ENCODE results near the gene MTERF4. TPM values are rescaled to one million over a fixed set of nuclear protein-coding genes. Genes with fewer than 3 reads are reported as not detected.

The MTERF4 gene
- total RNA-seq, 1 donor: 30.0 TPM

- DNase-seq (ENCODE audit: insufficient read length, low spot score, missing footprints): peak; percentile 65
- Histone ChIP-seq H3K27ac (ENCODE audit: low read depth, low read length) (no peak overlapping the region), H3K79me2 (ENCODE audit: insufficient read depth, low read length) (no peaks in the 10 kb centered on the region), H4K20me1 (ENCODE audit: insufficient read depth, low read length) (no peaks in the 10 kb centered on the region), H2AFZ (ENCODE audit: low read length) (no peak overlapping the region), H3K4me1 (ENCODE audit: insufficient read depth, low read length) (no peaks in the 10 kb centered on the region), H3K36me3 (ENCODE audit: insufficient read depth, low read length) (no peaks in the 10 kb centered on the region), H3K27me3 (ENCODE audit: insufficient read depth, low read length) (no peaks in the 10 kb centered on the region), H3K4me3 (ENCODE audit: insufficient read depth, low read length) (no peak overlapping the region), H3K4me2 (ENCODE audit: insufficient read depth, low read length) (no peak overlapping the region), H3K9me3 (ENCODE audit: low read depth, low read length) (no peaks in the 10 kb centered on the region)
- no peak for TF ChIP-seq CTCF (IDR thresholded peaks at IDR 0.05; ENCODE audit: extremely low read depth, low read depth, low read length)
These were observed 32.6 kb upstream of the MTERF4 start for GRCh38 chr2:241134711-241135110.

GRCh38 chr2:241133436-241133820 is 31.3 kb upstream of the MTERF4 start:
- Histone ChIP-seq H2AFZ (ENCODE audit: low read length) (no peak overlapping the region), H3K27ac (ENCODE audit: low read depth, low read length) (no peak overlapping the region), H3K27me3 (ENCODE audit: insufficient read depth, low read length) (no peaks in the 10 kb centered on the region), H3K4me2 (ENCODE audit: insufficient read depth, low read length) (no peak overlapping the region), H3K36me3 (ENCODE audit: insufficient read depth, low read length) (no peaks in the 10 kb centered on the region), H3K4me1 (ENCODE audit: insufficient read depth, low read length) (no peaks in the 10 kb centered on the region), H4K20me1 (ENCODE audit: insufficient read depth, low read length) (no peaks in the 10 kb centered on the region), H3K9me3 (ENCODE audit: low read depth, low read length) (no peaks in the 10 kb centered on the region), H3K79me2 (ENCODE audit: insufficient read depth, low read length) (no peaks in the 10 kb centered on the region), H3K4me3 (ENCODE audit: insufficient read depth, low read length) (no peak overlapping the region)
- peak; percentile 77 for DNase-seq (ENCODE audit: insufficient read length, low spot score, missing footprints)
- TF ChIP-seq CTCF (IDR thresholded peaks at IDR 0.05; ENCODE audit: extremely low read depth, low read depth, low read length): no peak

GRCh38 chr2:241132538-241133435 is 30.7 kb upstream of the MTERF4 start:
- H3K4me1 ChIP-seq (ENCODE audit: insufficient read depth, low read length): no peaks in the 10 kb centered on the region
- no peak for TF ChIP-seq CTCF (IDR thresholded peaks at IDR 0.05; ENCODE audit: extremely low read depth, low read depth, low read length)
- H3K79me2 ChIP-seq (ENCODE audit: insufficient read depth, low read length): no peaks in the 10 kb centered on the region
- no peak overlapping the region for H3K27ac ChIP-seq (ENCODE audit: low read depth, low read length)
- no peak overlapping the region for H3K4me2 ChIP-seq (ENCODE audit: insufficient read depth, low read length)
- H3K36me3 ChIP-seq (ENCODE audit: insufficient read depth, low read length): no peaks in the 10 kb centered on the region
- H2AFZ ChIP-seq (ENCODE audit: low read length): no peak overlapping the region
- no peaks in the 10 kb centered on the region for H3K9me3 ChIP-seq (ENCODE audit: low read depth, low read length)
- H3K27me3 ChIP-seq (ENCODE audit: insufficient read depth, low read length): no peaks in the 10 kb centered on the region
- H3K4me3 ChIP-seq (ENCODE audit: insufficient read depth, low read length): no peak overlapping the region
- peak; percentile 48 for DNase-seq (ENCODE audit: insufficient read length, low spot score, missing footprints)
- H4K20me1 ChIP-seq (ENCODE audit: insufficient read depth, low read length): no peaks in the 10 kb centered on the region

GRCh38 chr2:241131531-241131930 is 29.4 kb upstream of the MTERF4 start:
- no peaks in the 10 kb centered on the region for H4K20me1 ChIP-seq (ENCODE audit: insufficient read depth, low read length)
- H3K4me3 ChIP-seq (ENCODE audit: insufficient read depth, low read length): no peak overlapping the region
- no peaks in the 10 kb centered on the region for H3K27me3 ChIP-seq (ENCODE audit: insufficient read depth, low read length)
- H3K79me2 ChIP-seq (ENCODE audit: insufficient read depth, low read length): no peaks in the 10 kb centered on the region
- TF ChIP-seq CTCF (IDR thresholded peaks at IDR 0.05; ENCODE audit: extremely low read depth, low read depth, low read length): no peak
- no peaks in the 10 kb centered on the region for H3K9me3 ChIP-seq (ENCODE audit: low read depth, low read length)
- no peak overlapping the region for H3K4me2 ChIP-seq (ENCODE audit: insufficient read depth, low read length)
- no peaks in the 10 kb centered on the region for H3K4me1 ChIP-seq (ENCODE audit: insufficient read depth, low read length)
- H2AFZ ChIP-seq (ENCODE audit: low read length): no peak overlapping the region
- H3K36me3 ChIP-seq (ENCODE audit: insufficient read depth, low read length): no peaks in the 10 kb centered on the region
- no peak overlapping the region for H3K27ac ChIP-seq (ENCODE audit: low read depth, low read length)
- no peak for DNase-seq (ENCODE audit: insufficient read length, low spot score, missing footprints)
